Neural crest cell (in vitro differentiated cells): ENCODE results near the gene NCL. TPM values are rescaled to one million over a fixed set of nuclear protein-coding genes. Genes with fewer than 3 reads are reported as not detected.

Experiments used
- DNase-seq: peaks from one replicate; pipeline ENCODE4 v3.0.0; 2021; ENCODE audit warnings: low read depth, mixed read lengths, low spot score
- H3K27ac Mint-ChIP-seq: one replicate; pipeline ENCODE4 v1.8.0; 2021; ENCODE audit warnings: mild to moderate bottlenecking, mixed read lengths; ENCODE audit not compliant: unreplicated experiment
- H3K27me3 Mint-ChIP-seq: 2 replicates; pipeline ENCODE4 v1.8.0; 2021; ENCODE audit warnings: low read depth, mild to moderate bottlenecking, mixed read lengths
- H3K36me3 Mint-ChIP-seq: 2 replicates; pipeline ENCODE4 v1.8.0; 2021; ENCODE audit warnings: low read depth, mild to moderate bottlenecking, mixed read lengths
- H3K4me1 Mint-ChIP-seq: 2 replicates; pipeline ENCODE4 v1.8.0; 2021; ENCODE audit warnings: mixed read lengths
- H3K4me3 Mint-ChIP-seq: one replicate; pipeline ENCODE4 v1.8.0; 2021; ENCODE audit warnings: mild to moderate bottlenecking, mixed read lengths
- H3K9me3 Mint-ChIP-seq: 2 replicates; pipeline ENCODE4 v1.8.0; 2021; ENCODE audit warnings: mixed read lengths
- total RNA-seq: library from RNA; stranded (reverse); gene quantifications from 2 replicates; pipeline ENCODE4 v1.2.1, GENCODE V29; 2021
- TF ChIP-seq, protein P1 (sequence below): fragments of 200-600 bp; sonication (generic); conservative IDR thresholded peaks from 2 replicates; pipeline ENCODE4 v1.5.0; 2021; ENCODE audit warnings: antibody characterized with exemption, mild to moderate bottlenecking

Gene NCL
- total RNA-seq, 1 donor from 2014 or later, result 999 TPM

- H3K27me3 Mint-ChIP-seq, result no peaks in the 10 kb centered on the region
- H3K4me3 Mint-ChIP-seq, result no peak overlapping the region
- no peaks in the 10 kb centered on the region for H3K36me3 Mint-ChIP-seq
- H3K27ac Mint-ChIP-seq, result no peak overlapping the region
- no peak for DNase-seq
- TF ChIP-seq, protein P1, sequence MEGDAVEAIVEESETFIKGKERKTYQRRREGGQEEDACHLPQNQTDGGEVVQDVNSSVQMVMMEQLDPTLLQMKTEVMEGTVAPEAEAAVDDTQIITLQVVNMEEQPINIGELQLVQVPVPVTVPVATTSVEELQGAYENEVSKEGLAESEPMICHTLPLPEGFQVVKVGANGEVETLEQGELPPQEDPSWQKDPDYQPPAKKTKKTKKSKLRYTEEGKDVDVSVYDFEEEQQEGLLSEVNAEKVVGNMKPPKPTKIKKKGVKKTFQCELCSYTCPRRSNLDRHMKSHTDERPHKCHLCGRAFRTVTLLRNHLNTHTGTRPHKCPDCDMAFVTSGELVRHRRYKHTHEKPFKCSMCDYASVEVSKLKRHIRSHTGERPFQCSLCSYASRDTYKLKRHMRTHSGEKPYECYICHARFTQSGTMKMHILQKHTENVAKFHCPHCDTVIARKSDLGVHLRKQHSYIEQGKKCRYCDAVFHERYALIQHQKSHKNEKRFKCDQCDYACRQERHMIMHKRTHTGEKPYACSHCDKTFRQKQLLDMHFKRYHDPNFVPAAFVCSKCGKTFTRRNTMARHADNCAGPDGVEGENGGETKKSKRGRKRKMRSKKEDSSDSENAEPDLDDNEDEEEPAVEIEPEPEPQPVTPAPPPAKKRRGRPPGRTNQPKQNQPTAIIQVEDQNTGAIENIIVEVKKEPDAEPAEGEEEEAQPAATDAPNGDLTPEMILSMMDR, result no peak
- no peaks in the 10 kb centered on the region for H3K9me3 Mint-ChIP-seq
- no peaks in the 10 kb centered on the region for H3K4me1 Mint-ChIP-seq
These were observed 41.1 kb downstream of the NCL start for GRCh38 chr2:231423176-231423575.

- Mint-ChIP-seq H3K36me3 (no peaks in the 10 kb centered on the region), H3K4me1 (no peaks in the 10 kb centered on the region), H3K9me3 (no peaks in the 10 kb centered on the region), H3K27me3 (no peaks in the 10 kb centered on the region), H3K4me3 (no peak overlapping the region), H3K27ac (no peak overlapping the region)
- TF ChIP-seq, protein P1, result no peak
- DNase-seq, result no peak
These were observed 42.2 kb downstream of the NCL start for GRCh38 chr2:231422056-231422455.

GRCh38 chr2:231421051-231421580 lies 43.2 kb downstream of the NCL start:
- TF ChIP-seq, protein P1, result no peak
- Mint-ChIP-seq H3K4me3 (no peak overlapping the region), H3K27ac (no peak overlapping the region), H3K36me3 (no peaks in the 10 kb centered on the region), H3K9me3 (no peaks in the 10 kb centered on the region), H3K4me1 (no peaks in the 10 kb centered on the region), H3K27me3 (no peaks in the 10 kb centered on the region)
- DNase-seq, result no peak

- no peaks in the 10 kb centered on the region for H3K9me3 Mint-ChIP-seq
- H3K27me3 Mint-ChIP-seq, result no peaks in the 10 kb centered on the region
- no peaks in the 10 kb centered on the region for H3K4me1 Mint-ChIP-seq
- no peak overlapping the region for H3K27ac Mint-ChIP-seq
- peak overlapping the region; percentile 47 for H3K4me3 Mint-ChIP-seq
- no peaks in the 10 kb centered on the region for H3K36me3 Mint-ChIP-seq
- DNase-seq, result no peak
- TF ChIP-seq, protein P1, result no peak
These were observed 45.3 kb downstream of the NCL start for GRCh38 chr2:231418820-231419640.

DNA sequence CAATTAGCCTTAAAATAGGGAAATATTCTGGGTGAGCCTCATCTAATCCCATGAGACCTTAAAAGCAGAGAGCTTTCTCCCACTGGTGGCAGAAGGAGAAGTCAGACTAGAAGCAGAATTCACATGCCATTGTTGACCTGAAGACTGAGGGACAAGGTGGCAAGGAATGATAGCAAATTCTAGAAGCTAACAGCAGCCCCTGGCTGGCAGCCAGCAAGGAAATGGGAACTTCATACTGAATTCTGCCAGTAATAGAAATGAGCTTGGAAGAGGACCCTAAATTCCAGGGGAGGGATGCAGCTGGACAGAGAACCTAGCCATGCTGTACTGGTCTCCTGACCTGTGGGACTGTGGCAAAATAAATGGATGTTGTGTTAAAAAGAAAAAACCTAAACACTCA lies 49.3 kb downstream of the NCL start:
- Mint-ChIP-seq H3K9me3 (peaks cover 2% of the 10 kb centered on the region), H3K27ac (no peak overlapping the region), H3K36me3 (peaks cover 7% of the 10 kb centered on the region), H3K27me3 (peaks cover 13% of the 10 kb centered on the region), H3K4me1 (peaks cover 19% of the 10 kb centered on the region), H3K4me3 (no peak overlapping the region)
- no peak for DNase-seq
- TF ChIP-seq, protein P1, result no peak
